ENCODE results near the gene WDR74. TPM values are rescaled to one million over a fixed set of nuclear protein-coding genes. Genes with fewer than 3 reads are reported as not detected.

Gene WDR74
- total and polyA plus RNA-seq, 9 donors = 25.1 to 70.6 (median 53.3) TPM

DNA sequence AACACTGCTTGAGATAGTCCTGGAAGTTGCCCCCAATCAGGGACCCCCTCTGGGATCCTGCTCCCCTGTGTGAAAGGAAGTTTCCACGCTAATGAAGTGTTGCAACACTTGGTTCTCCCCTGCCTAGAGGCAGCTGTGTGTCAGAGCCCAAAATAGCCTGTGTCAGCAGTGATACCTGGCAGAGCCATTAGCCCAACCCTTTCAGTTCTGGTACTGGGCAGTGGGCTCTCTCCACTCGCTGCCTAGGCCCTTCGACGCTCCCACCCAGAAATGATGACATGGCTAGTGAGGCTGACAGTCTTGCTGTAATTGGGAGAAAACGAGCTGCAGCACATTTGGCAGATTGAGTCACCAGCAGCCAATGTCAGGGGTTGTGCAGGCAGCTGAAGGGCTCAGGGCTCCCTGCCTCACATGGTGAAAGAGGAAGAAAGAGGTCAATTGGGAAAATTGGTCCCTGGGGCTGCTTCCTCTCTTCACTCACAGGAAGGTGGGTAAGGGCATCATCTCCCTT, 32.7 kb downstream of the WDR74 start:
- Histone ChIP-seq H3K4me1 (ENCODE audit: insufficient read depth) (peaks cover 6% of the 10 kb centered on the region), H3K27me3 (no peaks in the 10 kb centered on the region), H3K27ac (peak overlapping the region in 1 of 2 donors; percentile 80), H3K4me3 (no peak overlapping the region), H3K36me3 (no peaks in the 10 kb centered on the region), H3K9me3 (no peaks in the 10 kb centered on the region)
- TF ChIP-seq POLR2A (IDR thresholded peaks at IDR 0.05) = no peak
- TF ChIP-seq, protein P1, sequence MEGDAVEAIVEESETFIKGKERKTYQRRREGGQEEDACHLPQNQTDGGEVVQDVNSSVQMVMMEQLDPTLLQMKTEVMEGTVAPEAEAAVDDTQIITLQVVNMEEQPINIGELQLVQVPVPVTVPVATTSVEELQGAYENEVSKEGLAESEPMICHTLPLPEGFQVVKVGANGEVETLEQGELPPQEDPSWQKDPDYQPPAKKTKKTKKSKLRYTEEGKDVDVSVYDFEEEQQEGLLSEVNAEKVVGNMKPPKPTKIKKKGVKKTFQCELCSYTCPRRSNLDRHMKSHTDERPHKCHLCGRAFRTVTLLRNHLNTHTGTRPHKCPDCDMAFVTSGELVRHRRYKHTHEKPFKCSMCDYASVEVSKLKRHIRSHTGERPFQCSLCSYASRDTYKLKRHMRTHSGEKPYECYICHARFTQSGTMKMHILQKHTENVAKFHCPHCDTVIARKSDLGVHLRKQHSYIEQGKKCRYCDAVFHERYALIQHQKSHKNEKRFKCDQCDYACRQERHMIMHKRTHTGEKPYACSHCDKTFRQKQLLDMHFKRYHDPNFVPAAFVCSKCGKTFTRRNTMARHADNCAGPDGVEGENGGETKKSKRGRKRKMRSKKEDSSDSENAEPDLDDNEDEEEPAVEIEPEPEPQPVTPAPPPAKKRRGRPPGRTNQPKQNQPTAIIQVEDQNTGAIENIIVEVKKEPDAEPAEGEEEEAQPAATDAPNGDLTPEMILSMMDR (IDR thresholded peaks at IDR 0.05) = no peak
- TF ChIP-seq EP300 (IDR thresholded peaks at IDR 0.05) = no peak
- DNase-seq = peak in 2 of 5 donors; percentile 39 to 52
- intact Hi-C loops (cut with DNase I) = loop anchor here in 1 of 4 donors (5.0 kb wide), 1 partner anchor 766 kb away; no protein-coding TSS in a partner anchor
- WGBS, 3 donors = 73 to 78% (median 74%) methylated on average over 5 of the region's 5 CpGs

DNA sequence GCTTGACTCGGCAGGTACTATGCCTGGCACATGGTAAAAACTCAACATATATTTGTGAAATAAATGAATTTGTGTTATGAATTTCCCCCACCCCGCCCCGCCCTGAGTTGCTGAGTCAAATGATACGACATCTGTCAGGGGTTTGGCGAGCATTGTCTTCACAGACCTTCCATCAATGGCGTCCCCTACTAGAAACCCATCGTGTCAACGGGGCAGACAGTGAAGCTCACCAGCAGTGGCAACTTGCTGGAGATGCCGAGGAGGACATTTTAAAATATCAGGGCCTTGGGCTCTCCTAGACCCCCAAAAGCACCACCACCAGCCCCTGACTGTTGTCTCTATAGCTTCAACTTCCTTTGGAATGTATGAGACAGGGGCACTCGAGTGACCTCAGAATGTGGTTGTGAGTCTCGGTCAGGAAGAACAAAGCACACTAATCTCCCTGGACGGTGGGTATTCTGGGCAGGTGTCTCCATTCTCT, 33.4 kb downstream of the WDR74 start:
- TF ChIP-seq, protein P1 (IDR thresholded peaks at IDR 0.05) = no peak
- TF ChIP-seq EP300 (IDR thresholded peaks at IDR 0.05) (no peak), POLR2A (IDR thresholded peaks at IDR 0.05) (no peak)
- intact Hi-C loops (cut with DNase I) = loop anchor here in 1 of 4 donors (2.0 to 5.0 kb wide), 2 partner anchors 25 to 766 kb away; no protein-coding TSS in a partner anchor
- H3K4me3 ChIP-seq = peak overlapping the region; percentile 82
- no peaks in the 10 kb centered on the region for H3K9me3 ChIP-seq
- no peaks in the 10 kb centered on the region for H3K36me3 ChIP-seq
- peak overlapping the region; percentile 40 to 80 for H3K27ac ChIP-seq
- DNase-seq = no peak
- 26 to 43% (median 35%) methylated on average over 12 of the region's 12 CpGs for WGBS, 3 donors
- H3K4me1 ChIP-seq (ENCODE audit: insufficient read depth) = peaks cover 6% of the 10 kb centered on the region
- H3K27me3 ChIP-seq = no peaks in the 10 kb centered on the region

DNA sequence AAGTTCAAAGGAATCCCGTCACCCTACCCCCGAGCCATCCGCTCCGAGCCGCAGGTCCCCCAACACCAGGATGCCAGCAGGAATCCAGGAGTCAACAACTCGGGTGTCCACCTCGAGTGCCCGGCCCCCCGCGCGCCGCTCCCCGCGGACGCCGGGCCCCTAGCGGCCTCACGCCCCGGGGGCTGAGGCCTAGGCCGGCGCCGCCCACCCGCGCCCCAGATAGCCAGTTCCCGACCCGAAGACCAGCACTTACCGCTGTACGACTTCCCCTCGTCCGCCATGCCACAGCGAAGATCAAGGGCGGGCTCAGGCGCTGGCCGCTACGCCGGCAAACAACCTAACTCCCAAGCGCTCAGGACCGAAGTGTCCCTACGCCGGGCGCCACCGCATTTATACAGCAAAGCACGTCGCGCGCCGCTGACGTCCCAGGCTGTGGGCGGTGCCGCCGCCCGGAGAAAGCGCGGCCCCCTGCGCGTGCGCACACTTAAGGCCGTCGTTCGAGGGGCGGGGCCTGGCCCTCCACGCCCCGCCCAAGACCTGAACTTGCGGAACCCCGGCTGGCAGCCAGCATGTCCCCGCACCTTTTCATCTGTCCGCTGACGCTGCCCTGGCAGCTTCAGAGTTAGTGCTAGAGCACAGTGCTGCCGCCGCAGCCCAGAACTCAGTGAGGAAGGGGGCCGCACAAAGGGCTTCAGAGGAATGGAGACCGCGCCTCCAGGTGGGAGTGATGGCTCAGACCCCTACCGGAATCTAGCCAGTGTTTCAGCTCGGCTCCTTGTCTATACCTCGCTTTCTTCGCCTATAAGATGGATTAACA, 34.1 kb downstream of the WDR74 start, which contains the start of gene NXF1:
Gene NXF1 (minus strand): TSS at position 365 of the 817 bp plus-strand sequence. CDS start 84 bp downstream, at position 281.
- TF ChIP-seq, protein P1 (IDR thresholded peaks at IDR 0.05) = peak in 2 of 3 donors; percentile 53 to 56
- peak; percentile 99 for TF ChIP-seq POLR2A (IDR thresholded peaks at IDR 0.05)
- TF ChIP-seq EP300 (IDR thresholded peaks at IDR 0.05) = peak; percentile 43
- Histone ChIP-seq H3K4me1 (ENCODE audit: insufficient read depth) (peaks cover 6% of the 10 kb centered on the region), H3K36me3 (no peaks in the 10 kb centered on the region), H3K9me3 (no peaks in the 10 kb centered on the region), H3K4me3 (peak within 1 kb of the TSS; percentile 82), H3K27me3 (no peaks in the 10 kb centered on the region), H3K27ac (peak within 1 kb of the TSS; percentile 40 to 80)
- intact Hi-C loops (cut with DNase I) = loop anchor here in 1 of 4 donors (2.0 to 5.0 kb wide), 2 partner anchors 26 to 767 kb away; no protein-coding TSS in a partner anchor
- 0 to 1% (median 1%) methylated on average over 38 to 77 of the region's 77 CpGs for WGBS, 3 donors
- DNase-seq = peak; percentile 93 to 98 (median 97)

DNA sequence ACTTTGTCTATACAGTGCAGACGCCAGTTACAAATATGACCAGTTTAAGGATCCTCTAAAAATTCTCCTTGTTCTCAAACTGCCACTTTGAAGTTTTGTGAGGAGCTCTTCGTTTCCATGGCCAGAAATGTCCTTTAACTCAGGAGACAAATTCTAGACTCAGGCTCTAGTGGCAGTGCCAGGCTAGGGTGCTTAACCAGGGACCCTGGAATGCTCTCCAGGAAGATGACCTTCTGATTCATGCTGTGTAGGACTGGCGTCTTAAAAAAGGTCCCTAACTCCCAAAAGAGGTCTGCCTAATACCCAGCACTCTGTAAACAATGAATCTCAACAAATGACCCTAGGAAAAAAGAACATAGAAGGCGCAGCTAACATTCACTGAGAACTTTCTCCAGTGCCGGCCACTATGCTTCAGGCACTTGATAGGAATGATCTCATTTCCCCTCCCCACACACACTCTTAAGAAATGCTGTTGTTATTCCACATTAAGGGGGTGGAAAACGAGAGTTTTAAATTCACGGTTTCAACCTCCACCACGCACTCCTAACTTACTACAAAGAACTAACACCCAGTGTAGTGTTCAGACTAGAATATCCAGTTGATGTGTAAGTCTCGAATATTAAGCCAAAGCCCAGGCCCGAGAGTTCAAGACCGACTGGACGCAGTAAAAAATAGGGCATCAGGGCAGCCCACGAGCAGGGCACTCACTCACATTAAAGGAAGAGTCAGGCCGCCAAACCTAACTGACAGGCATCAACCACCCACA, 34.9 kb downstream of the WDR74 start:
- no peaks in the 10 kb centered on the region for H3K36me3 ChIP-seq

More for the DNA sequence above, 34.9 kb downstream of the WDR74 start:
- Histone ChIP-seq H3K4me1 (ENCODE audit: insufficient read depth) (peaks cover 6% of the 10 kb centered on the region), H3K27ac (peak overlapping the region in 1 of 2 donors; percentile 80), H3K9me3 (no peaks in the 10 kb centered on the region), H3K27me3 (no peaks in the 10 kb centered on the region), H3K4me3 (peak overlapping the region; percentile 82)
- WGBS, 3 donors = 2 to 4% (median 2%) methylated on average over 14 of the region's 14 CpGs
- TF ChIP-seq EP300 (IDR thresholded peaks at IDR 0.05) = no peak
- TF ChIP-seq POLR2A (IDR thresholded peaks at IDR 0.05) = no peak
- TF ChIP-seq, protein P1 (IDR thresholded peaks at IDR 0.05) = no peak
- no peak for DNase-seq
- intact Hi-C loops (cut with DNase I) = loop anchor here in 1 of 4 donors (2.0 to 5.0 kb wide), 2 partner anchors 26 to 768 kb away; no protein-coding TSS in a partner anchor

All from ovary (tissue), 9 donors.